ENCODE results near the gene ESYT2.

Gene ESYT2

GRCh38 chr7:158766570-158767281 is 62.6 kb downstream of the ESYT2 start:
- no peak for DNase-seq (ENCODE audit: low read depth)

DNA sequence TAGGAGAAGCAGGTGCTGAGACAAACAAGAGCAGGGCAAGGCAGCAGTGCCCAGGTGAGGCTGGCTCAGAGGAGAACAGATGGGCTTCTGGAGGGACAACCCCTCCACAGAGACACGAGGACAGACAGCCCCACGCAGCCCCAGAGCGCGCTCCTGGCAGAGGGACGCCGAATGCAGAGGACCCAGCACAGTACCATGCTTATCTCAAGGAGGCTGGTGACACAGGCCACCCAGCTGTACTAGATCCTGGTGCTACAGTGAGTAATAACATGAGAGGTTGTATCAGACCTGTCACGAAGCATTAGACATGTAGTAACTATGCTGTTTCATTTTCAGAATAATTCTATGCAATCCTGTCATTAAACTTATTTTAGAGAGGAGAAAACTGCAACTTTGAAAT is 64.3 kb downstream of the ESYT2 start:
- DNase-seq (ENCODE audit: low read depth), result no peak

GRCh38 chr7:158763454-158764033 is 65.8 kb downstream of the ESYT2 start:
- no peak for DNase-seq (ENCODE audit: low read depth)

DNA sequence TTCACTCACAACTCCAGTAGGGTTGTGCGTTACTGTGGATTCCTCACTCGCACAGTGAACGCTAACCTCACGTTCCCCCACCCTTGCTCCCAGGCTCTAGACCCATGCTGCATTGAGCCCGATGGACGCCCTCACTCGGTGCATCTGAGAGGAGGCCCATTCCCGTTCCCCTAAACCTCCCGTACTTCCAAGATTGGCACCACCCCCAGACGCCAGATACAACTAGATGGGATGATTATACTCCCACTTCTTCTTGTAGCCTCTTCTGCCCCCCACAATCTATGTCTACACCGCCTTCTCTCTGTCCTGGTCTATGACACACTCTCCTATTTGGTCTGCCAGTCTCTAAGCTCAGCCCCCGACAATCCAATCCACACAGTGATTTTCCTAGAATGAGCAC is 67.4 kb downstream of the ESYT2 start:
- no peak for DNase-seq (ENCODE audit: low read depth)

DNA sequence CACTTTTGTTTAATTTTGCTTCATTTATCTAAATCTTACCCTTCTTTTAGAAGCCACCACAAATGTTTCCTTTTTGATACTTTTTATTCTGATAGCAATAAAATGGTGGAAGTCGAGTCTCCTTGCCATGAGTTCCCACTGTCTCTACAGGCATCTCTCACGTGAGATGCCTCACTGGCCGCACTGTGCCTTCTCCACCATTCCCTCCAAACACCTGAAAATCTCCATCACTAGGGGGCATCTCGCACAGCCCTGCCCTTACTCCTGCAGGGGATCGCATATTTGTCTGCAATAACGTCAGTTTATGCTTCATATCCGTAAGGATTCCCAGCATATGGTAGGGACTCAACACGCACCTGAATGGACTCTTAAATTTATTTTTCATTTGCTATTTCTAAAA is 68.4 kb downstream of the ESYT2 start:
- no peak for DNase-seq (ENCODE audit: low read depth)

GRCh38 chr7:158760445-158760764 is 68.9 kb downstream of the ESYT2 start:
- no peak for DNase-seq (ENCODE audit: low read depth)

- DNase-seq (ENCODE audit: low read depth), result no peak
Measured at GRCh38 chr7:158759749-158760444, 69.4 kb downstream of the ESYT2 start.

GRCh38 chr7:158759245-158759614 is 70.1 kb downstream of the ESYT2 start:
- DNase-seq (ENCODE audit: low read depth), result no peak

DNA sequence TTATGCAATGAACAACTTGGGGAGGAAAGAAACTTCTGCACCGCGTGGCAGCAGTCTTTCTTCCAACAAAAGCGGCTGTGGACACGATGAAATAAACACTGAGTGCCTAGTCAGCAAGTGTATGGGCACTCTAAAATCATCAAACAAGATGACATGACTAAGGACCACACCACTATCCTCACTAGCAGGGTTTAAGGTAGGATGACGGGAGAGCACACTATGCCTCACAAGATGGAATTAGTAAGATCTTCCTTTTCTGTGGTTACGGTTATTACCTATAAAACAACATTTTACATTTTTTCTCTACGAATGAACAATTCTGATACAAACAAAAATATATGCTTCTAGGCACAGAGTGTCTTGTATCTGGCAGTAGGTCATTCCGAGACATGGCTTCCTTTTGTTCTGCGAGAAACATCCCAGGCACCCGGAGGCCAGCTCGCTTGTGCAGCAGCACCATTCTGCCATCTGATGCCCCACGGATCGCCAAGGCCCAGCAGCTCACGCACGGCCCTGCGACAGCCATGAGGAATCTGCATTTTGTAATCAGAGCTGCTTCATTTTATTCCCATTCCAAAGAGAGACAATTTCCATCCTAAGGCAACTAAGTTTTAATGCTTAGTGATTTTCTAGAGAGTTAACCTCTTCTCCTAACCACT is 70.6 kb downstream of the ESYT2 start:
- no peak for DNase-seq (ENCODE audit: low read depth)

- no peak for DNase-seq (ENCODE audit: low read depth)
Measured at GRCh38 chr7:158757404-158757989, 71.8 kb downstream of the ESYT2 start.

DNA sequence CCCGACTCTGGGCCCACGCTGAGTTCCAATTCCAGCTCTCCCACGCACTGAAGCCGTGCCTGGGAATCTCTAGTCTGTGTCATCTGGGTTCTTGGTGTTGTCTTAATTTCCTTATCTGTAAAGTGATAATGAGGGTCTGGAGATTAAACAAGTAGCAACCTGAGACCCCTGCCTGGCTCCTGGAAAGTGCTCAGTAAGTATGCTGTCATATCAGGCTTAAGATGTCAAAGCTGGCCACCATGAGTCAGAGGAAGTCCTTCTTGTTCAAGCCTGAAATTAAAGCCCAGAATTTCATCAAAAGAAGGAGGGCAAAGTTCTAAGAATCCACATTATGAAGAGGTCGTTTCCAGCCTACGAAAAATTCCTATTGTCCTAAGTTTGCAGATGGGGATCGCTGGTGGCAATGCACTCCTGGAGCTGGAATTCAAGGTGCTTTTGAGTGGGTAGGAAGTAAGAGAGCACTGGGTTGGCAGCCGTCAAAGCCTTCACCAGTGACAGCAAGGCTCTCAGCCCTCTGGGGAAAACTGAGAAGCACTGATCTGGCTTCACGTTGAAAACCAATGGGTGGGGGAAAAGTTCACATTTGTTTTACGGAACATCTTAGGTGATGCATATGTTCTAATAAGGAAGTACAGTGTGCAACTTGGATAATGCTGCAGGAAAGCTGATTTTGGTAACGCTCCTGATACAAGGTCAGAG is 74.4 kb downstream of the ESYT2 start:
- no peak for DNase-seq (ENCODE audit: low read depth)

DNA sequence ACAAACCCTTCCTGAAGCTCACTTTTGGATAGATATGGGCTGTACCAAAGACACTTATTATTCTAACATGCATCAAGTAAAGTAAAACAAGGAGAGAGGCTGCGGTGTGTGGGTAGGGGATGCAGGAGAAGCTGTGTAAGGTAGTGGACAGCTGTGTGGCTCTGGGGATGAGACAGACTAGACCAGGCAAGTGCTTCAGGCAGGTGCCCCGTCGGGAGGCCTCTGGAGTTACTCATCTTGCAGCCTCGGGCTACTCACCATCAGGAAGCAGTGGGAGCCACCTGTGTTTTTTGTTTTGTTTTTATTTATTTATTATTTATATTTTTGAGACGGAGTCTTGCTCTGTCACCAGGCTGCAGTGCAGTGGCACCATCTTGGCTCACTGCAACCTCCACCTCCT is 75.4 kb downstream of the ESYT2 start:
- no peak for DNase-seq (ENCODE audit: low read depth)

GRCh38 chr7:158751751-158752150 is 77.6 kb downstream of the ESYT2 start:
- no peak for DNase-seq (ENCODE audit: low read depth)

- no peak for DNase-seq (ENCODE audit: low read depth)
Measured at GRCh38 chr7:158751199-158751598, 78.1 kb downstream of the ESYT2 start.

DNA sequence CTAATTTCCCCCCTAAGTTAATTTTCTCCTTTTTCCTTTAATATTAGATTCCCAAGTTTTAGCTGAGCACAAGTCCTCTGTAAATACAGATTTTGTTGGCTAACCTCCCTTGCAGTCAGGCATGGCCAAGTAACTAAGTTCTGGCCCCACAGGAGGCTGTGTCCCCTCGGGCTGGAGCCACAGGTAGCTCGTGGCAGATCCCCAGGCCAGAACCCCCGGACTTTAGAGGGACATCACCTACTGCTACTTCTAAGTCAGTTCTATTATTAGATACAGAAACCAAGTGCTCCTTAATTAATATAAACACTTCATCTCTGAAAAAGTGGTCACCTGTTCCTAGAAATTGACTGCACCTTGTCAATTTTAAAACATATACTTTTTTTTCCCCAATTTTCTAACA is 78.6 kb downstream of the ESYT2 start:
- no peak for DNase-seq (ENCODE audit: low read depth)

- no peak for DNase-seq (ENCODE audit: low read depth)
Measured at GRCh38 chr7:158749396-158749795, 79.9 kb downstream of the ESYT2 start.

GRCh38 chr7:158748335-158748734 is 81.0 kb downstream of the ESYT2 start:
- no peak for DNase-seq (ENCODE audit: low read depth)

- no peak for DNase-seq (ENCODE audit: low read depth)
Measured at GRCh38 chr7:158747408-158747807, 81.9 kb downstream of the ESYT2 start.

DNA sequence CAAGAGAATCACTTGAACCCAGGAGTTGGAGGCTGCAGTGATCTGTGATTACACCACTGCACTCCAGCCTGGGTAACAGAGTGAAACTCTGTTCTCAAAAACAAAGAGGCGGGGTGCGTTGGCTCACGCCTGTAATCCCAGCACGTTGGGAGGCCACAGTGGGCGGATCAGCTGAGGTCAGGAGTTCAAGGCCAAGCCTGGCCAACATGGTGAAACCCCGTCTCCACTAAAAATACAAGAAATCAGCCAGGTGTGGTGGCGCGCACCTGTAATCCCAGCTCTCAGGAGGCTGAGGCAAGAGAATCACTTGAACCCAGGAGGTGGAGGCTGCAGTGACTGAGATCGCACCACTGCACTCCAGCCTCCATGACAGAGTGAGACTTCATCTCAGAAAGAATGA is 82.4 kb downstream of the ESYT2 start:
- no peak for DNase-seq (ENCODE audit: low read depth)

- DNase-seq (ENCODE audit: low read depth), result no peak
Measured at GRCh38 chr7:158745057-158745715, 84.1 kb downstream of the ESYT2 start.

DNA sequence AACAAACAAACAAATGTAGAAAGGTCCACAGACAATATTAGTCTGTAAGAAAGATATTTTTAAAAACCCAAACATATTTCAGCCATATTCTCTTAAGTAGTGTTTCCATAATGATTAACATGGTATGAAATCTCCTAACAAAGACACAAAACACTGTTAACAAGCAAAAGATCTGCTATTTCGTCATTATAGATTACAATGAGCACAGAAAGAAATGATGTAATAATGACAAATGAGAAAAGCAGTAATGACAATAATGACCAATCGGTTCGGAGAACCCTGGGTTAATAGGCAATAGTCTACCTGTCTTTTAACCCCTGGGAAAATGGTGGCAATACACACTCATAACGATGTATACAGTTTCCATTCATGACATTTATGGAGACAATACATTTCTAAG is 85.2 kb downstream of the ESYT2 start:
- no peak for DNase-seq (ENCODE audit: low read depth)

GRCh38 chr7:158743219-158743618 is 86.1 kb downstream of the ESYT2 start:
- DNase-seq (ENCODE audit: low read depth), result no peak
